CD4-positive, alpha-beta T cell (primary cell): ENCODE measurements around the gene RGS10. TPM values are rescaled to one million over a fixed set of nuclear protein-coding genes. Genes with fewer than 3 reads are reported as not detected.

Experiments
- ATAC-seq: fragments of 200-7000 bp; cut with Tn5 transposase; one replicate; pipeline ENCODE4 v1.10.0; 2022; ENCODE audit warnings: mild to moderate bottlenecking; ENCODE audit not compliant: poor library complexity
- CTCF ChIA-PET: fragments of 350-600 bp; sonication (Branson Sonifier 250); formaldehyde crosslinking; loops from one replicate; lab custom pipeline; 2021; ENCODE audit warnings: antibody characterized with exemption, inconsistent platforms; lab: Charles Lee
- POLR2A ChIA-PET: fragments of 350-600 bp; sonication (Branson Sonifier 250); formaldehyde crosslinking; loops from one replicate; lab custom pipeline; 2021; ENCODE audit warnings: antibody characterized with exemption, inconsistent platforms; lab: Charles Lee
- DNase-seq, 14 experiments: peaks; one replicate each; pipeline ENCODE4 v3.0.0-alpha.2; 2013 to 2020; ENCODE audit warnings: mixed read lengths in 2 of 14
- H3K27ac ChIP-seq, 2 donors: one replicate each; pipeline versions ENCODE4 v1.5.1 to v1.7.0; 2013; ENCODE audit warnings: low read length in 2 of 2, low read depth in 1 of 2, mild to moderate bottlenecking in 1 of 2
- H3K27me3 ChIP-seq, 2 experiments: 1 replicate in 1 of 2; 2 replicates in 1 of 2; pipeline versions ENCODE4 v1.6.1 to v1.7.0; 2013; ENCODE audit warnings: low read length in 2 of 2, control low read depth in 1 of 2, mild to moderate bottlenecking in 1 of 2, moderate library complexity in 1 of 2; ENCODE audit not compliant: insufficient read depth in 2 of 2, control insufficient read depth in 1 of 2
- H3K36me3 ChIP-seq: one replicate; pipeline ENCODE4 v1.6.1; 2013; ENCODE audit warnings: low read length, control low read depth; ENCODE audit not compliant: insufficient read depth
- H3K4me1 ChIP-seq: one replicate; pipeline ENCODE4 v1.6.1; 2013; ENCODE audit warnings: low read length, control low read depth; ENCODE audit not compliant: insufficient read depth
- H3K4me3 ChIP-seq: one replicate; pipeline ENCODE4 v1.5.1; 2013; ENCODE audit warnings: mild to moderate bottlenecking, low read length, moderate library complexity
- H3K9me3 ChIP-seq, 2 experiments: 1 replicate in 1 of 2; 2 replicates in 1 of 2; pipeline versions ENCODE4 v1.6.1 to v1.7.0; 2013; ENCODE audit warnings: low read length in 2 of 2, mild to moderate bottlenecking in 2 of 2, control low read depth in 1 of 2, moderate library complexity in 1 of 2; ENCODE audit not compliant: control insufficient read depth in 1 of 2, insufficient read depth in 1 of 2
- H3K27ac Mint-ChIP-seq: one replicate; pipeline ENCODE4 v1.8.0; 2020; ENCODE audit warnings: mixed read lengths
- H3K27me3 Mint-ChIP-seq: one replicate; pipeline ENCODE4 v1.8.0; 2021; ENCODE audit warnings: mixed read lengths
- H3K36me3 Mint-ChIP-seq: one replicate; pipeline ENCODE4 v1.8.0; 2021; ENCODE audit warnings: low read depth, mixed read lengths
- H3K4me1 Mint-ChIP-seq: one replicate; pipeline ENCODE4 v1.8.0; 2021; ENCODE audit warnings: low read depth, mixed read lengths
- H3K4me3 Mint-ChIP-seq: one replicate; pipeline ENCODE4 v1.8.0; 2020; ENCODE audit warnings: mild to moderate bottlenecking, mixed read lengths
- H3K9me3 Mint-ChIP-seq: one replicate; pipeline ENCODE4 v1.8.0; 2020; ENCODE audit warnings: mixed read lengths
- CTCF ChIP-seq: fragments of 200-600 bp; IDR thresholded peaks from one replicate; pipeline ENCODE4 v1.8.0; 2022; ENCODE audit warnings: antibody characterized with exemption, mild to moderate bottlenecking
- intact Hi-C, 2 experiments: fragments of 100-400 bp; cut with DNase I in 1 of 2; cut with micrococcal nuclease in 1 of 2; formaldehyde crosslinking; loops; one replicate each; pipeline versions ENCODE4 v1.15.1 to v1.9.0; 2023 to 2025; cut with DNase I, micrococcal nuclease
- total RNA-seq, 174 experiments: library from RNA in 2 of 174; stranded (reverse) in 2 of 174; gene quantifications; one replicate each; pipeline ENCODE4 v1.2.3 and lab custom pipeline; 2021 to 2026

RGS10 gene
- total RNA-seq, 2 experiments from 2014 or later = 132 to 134 TPM

GRCh38 chr10:119575991-119576390 lies 33.5 kb upstream of the RGS10 start:
- Mint-ChIP-seq H3K4me1 (peaks cover 23% of the 10 kb centered on the region), H3K36me3 (peaks cover 73% of the 10 kb centered on the region), H3K27ac (peak overlapping the region; percentile 71), H3K9me3 (no peaks in the 10 kb centered on the region), H3K27me3 (no peaks in the 10 kb centered on the region), H3K4me3 (no peak overlapping the region)
- no peak for TF ChIP-seq CTCF
- Histone ChIP-seq H3K9me3 (no peaks in the 10 kb centered on the region), H3K4me3 (no peak overlapping the region), H3K27me3 (no peaks in the 10 kb centered on the region), H3K4me1 (no peaks in the 10 kb centered on the region), H3K36me3 (peaks cover 68% of the 10 kb centered on the region), H3K27ac (no peak overlapping the region)
- peak; percentile 33 for ATAC-seq
- peak in 3 of 14 experiments; percentile 30 to 63 (median 44) for DNase-seq
- POLR2A ChIA-PET = interaction anchor here (0.7 to 1.4 kb wide), 4 partner anchors 16 to 75 kb away, joined by 3 to 6 read pairs (median 3); partner anchors contain the start of genes BAG3 and RGS10
- intact Hi-C loops = no loop called here
- CTCF ChIA-PET = interaction anchor here (0.6 to 1.1 kb wide), 3 partner anchors 9 to 175 kb away, joined by 3 to 4 read pairs (median 4); no protein-coding TSS in a partner anchor

GRCh38 chr10:119575506-119575905 lies 33.0 kb upstream of the RGS10 start:
- peaks cover 23% of the 10 kb centered on the region for H3K4me1 Mint-ChIP-seq
- H3K27ac Mint-ChIP-seq = peak overlapping the region; percentile 71
- no peak for TF ChIP-seq CTCF
- no peaks in the 10 kb centered on the region for H3K27me3 Mint-ChIP-seq
- H3K4me3 Mint-ChIP-seq = no peak overlapping the region
- no peaks in the 10 kb centered on the region for H3K9me3 ChIP-seq
- CTCF ChIA-PET = interaction anchor here (0.6 to 1.0 kb wide), 2 partner anchors 10 to 175 kb away, joined by 3 to 4 read pairs; no protein-coding TSS in a partner anchor
- H3K36me3 ChIP-seq = peaks cover 65% of the 10 kb centered on the region
- H3K36me3 Mint-ChIP-seq = peaks cover 73% of the 10 kb centered on the region
- intact Hi-C loops = no loop called here
- POLR2A ChIA-PET = interaction anchor here (0.7 to 1.4 kb wide), 3 partner anchors 17 to 76 kb away, joined by 3 to 6 read pairs (median 3); partner anchors contain the start of genes BAG3 and RGS10
- H3K4me1 ChIP-seq = no peaks in the 10 kb centered on the region
- no peaks in the 10 kb centered on the region for H3K9me3 Mint-ChIP-seq
- H3K4me3 ChIP-seq = no peak overlapping the region
- H3K27ac ChIP-seq = peak overlapping the region in 1 of 2 donors; percentile 35
- H3K27me3 ChIP-seq = no peaks in the 10 kb centered on the region
- DNase-seq (peak in 7 of 14 experiments; percentile 9 to 83 (median 39)), ATAC-seq (peak; percentile 92)

- Histone ChIP-seq H3K4me1 (no peaks in the 10 kb centered on the region), H3K27ac (no peak overlapping the region), H3K4me3 (no peak overlapping the region), H3K27me3 (no peaks in the 10 kb centered on the region), H3K36me3 (peaks cover 5% of the 10 kb centered on the region), H3K9me3 (no peaks in the 10 kb centered on the region)
- Mint-ChIP-seq H3K36me3 (peaks cover 4% of the 10 kb centered on the region), H3K4me3 (no peak overlapping the region), H3K4me1 (no peaks in the 10 kb centered on the region), H3K27ac (no peak overlapping the region), H3K27me3 (no peaks in the 10 kb centered on the region), H3K9me3 (no peaks in the 10 kb centered on the region)
- TF ChIP-seq CTCF = no peak
- no peak for ATAC-seq
- intact Hi-C loops = no loop called here
- ChIA-PET CTCF (interaction anchor here (1.0 kb wide), 1 partner anchor 16 kb away, joined by 3 read pairs; no protein-coding TSS in a partner anchor), POLR2A (interaction anchor here (0.9 kb wide), 1 partner anchor 25 kb away, joined by 4 read pairs; no protein-coding TSS in a partner anchor)
- no peak for DNase-seq
These were observed 25.5 kb upstream of the RGS10 start for GRCh38 chr10:119567978-119568377.
